Caco-2 (cell line): ENCODE measurements around the gene CHST3. TPM values are rescaled to one million over a fixed set of nuclear protein-coding genes. Genes with fewer than 3 reads are reported as not detected.
A peak's percentile ranks its signal among the peaks of the same experiment; 100 is the strongest.

Experiments
- BruUV-seq: library from RNA; stranded (reverse); fragments of 400-500 nt; replicated peaks from 2 replicates; lab custom pipeline; 2021; lab: Mats Ljungman, UMichigan
- CTCF ChIA-PET: fragments of 300-600 bp; sonication (Branson Sonifier 250); formaldehyde crosslinking; loops from one replicate; lab custom pipeline; 2022; ENCODE audit warnings: antibody characterized with exemption; lab: Charles Lee
- POLR2A ChIA-PET: fragments of 300-600 bp; sonication (Branson Sonifier 250); formaldehyde crosslinking; loops from one replicate; lab custom pipeline; 2022; ENCODE audit warnings: antibody characterized with exemption; lab: Charles Lee
- DNase-seq, 2 experiments: peaks; one replicate each; pipeline versions ENCODE4 v3.0.0 to v3.0.0-alpha.2; 2020 to 2022
- H3K27me3 ChIP-seq: replicated peaks from 2 replicates; pipeline ENCODE4 v1.6.0; 2011; ENCODE audit warnings: low read length; ENCODE audit not compliant: control insufficient read depth, insufficient read depth
- H3K36me3 ChIP-seq: 2 replicates; pipeline ENCODE4 v1.5.1; 2011; ENCODE audit warnings: low read length; ENCODE audit not compliant: control insufficient read depth, insufficient read depth
- H3K4me1 ChIP-seq: fragments of 250-450 bp; sonication (Bioruptor Pico); 2 replicates; pipeline ENCODE4 v1.5.1; 2020; ENCODE audit warnings: mild to moderate bottlenecking
- H3K4me3 ChIP-seq: 2 replicates; pipeline ENCODE4 v1.5.1; 2011; ENCODE audit warnings: low read depth, mild to moderate bottlenecking, control low read depth, low read length
- H3K9me3 ChIP-seq: fragments of 250-450 bp; sonication (Bioruptor Pico); 2 replicates; pipeline ENCODE4 v1.5.1; 2020; ENCODE audit warnings: mild to moderate bottlenecking, moderate library complexity
- H3K27ac Mint-ChIP-seq: one replicate; pipeline ENCODE4 v1.8.0; 2022; ENCODE audit warnings: mixed read lengths; ENCODE audit not compliant: unreplicated experiment
- H3K27me3 Mint-ChIP-seq: one replicate; pipeline ENCODE4 v1.8.0; 2022; ENCODE audit warnings: mixed read lengths; ENCODE audit not compliant: insufficient read depth, unreplicated experiment
- H3K36me3 Mint-ChIP-seq: one replicate; pipeline ENCODE4 v1.8.0; 2022; ENCODE audit warnings: mild to moderate bottlenecking, mixed read lengths; ENCODE audit not compliant: insufficient read depth, unreplicated experiment
- H3K4me1 Mint-ChIP-seq: one replicate; pipeline ENCODE4 v1.8.0; 2022; ENCODE audit warnings: low read depth, mixed read lengths; ENCODE audit not compliant: unreplicated experiment
- H3K4me3 Mint-ChIP-seq: one replicate; pipeline ENCODE4 v1.8.0; 2022; ENCODE audit warnings: mild to moderate bottlenecking, moderate library complexity, mixed read lengths; ENCODE audit not compliant: unreplicated experiment
- H3K9me3 Mint-ChIP-seq: one replicate; pipeline ENCODE4 v1.8.0; 2022; ENCODE audit warnings: mixed read lengths; ENCODE audit not compliant: unreplicated experiment
- intact Hi-C: fragments of 100-400 bp; cut with micrococcal nuclease; formaldehyde crosslinking; loops from one replicate; pipeline ENCODE4 v1.10.0; 2022; ENCODE audit not compliant: unreplicated experiment
- total RNA-seq: library from RNA; stranded (reverse); gene quantifications from 2 replicates; pipeline ENCODE4 v1.2.3, GENCODE V29; 2022
- TF ChIP-seq, protein P1 (sequence below), 2 experiments: fragments of 200-600 bp in 1 of 2; IDR thresholded peaks; 1 replicate in 1 of 2; 2 replicates in 1 of 2; pipeline versions ENCODE4 v1.5.1 to v1.8.0; 2011 to 2022; ENCODE audit warnings: antibody characterized with exemption in 1 of 2, control low read depth in 1 of 2, inconsistent platforms in 1 of 2, low read depth in 1 of 2, low read length in 1 of 2, mild to moderate bottlenecking in 1 of 2, moderate library complexity in 1 of 2; ENCODE audit not compliant: insufficient read depth in 1 of 2, severe bottlenecking in 1 of 2, unreplicated experiment in 1 of 2

CHST3 gene
- total RNA-seq, 1 experiment from 2014 or later = 46.0 TPM

- BruUV-seq = no TSS peak
- POLR2A ChIA-PET = interaction anchor here (0.6 kb wide), 1 partner anchor 316 kb away, joined by 7 read pairs; no protein-coding TSS in a partner anchor
- Mint-ChIP-seq H3K4me3 (no peak overlapping the region), H3K27ac (peak overlapping the region; percentile 27), H3K9me3 (no peaks in the 10 kb centered on the region), H3K27me3 (no peaks in the 10 kb centered on the region), H3K4me1 (peaks cover 28% of the 10 kb centered on the region), H3K36me3 (peaks cover 27% of the 10 kb centered on the region)
- Histone ChIP-seq H3K27me3 (no peaks in the 10 kb centered on the region), H3K4me1 (peaks cover 20% of the 10 kb centered on the region), H3K9me3 (no peaks in the 10 kb centered on the region), H3K36me3 (peaks cover 2% of the 10 kb centered on the region; the same call in 1 of the 2 replicates), H3K4me3 (no peak overlapping the region)
- TF ChIP-seq, protein P1, sequence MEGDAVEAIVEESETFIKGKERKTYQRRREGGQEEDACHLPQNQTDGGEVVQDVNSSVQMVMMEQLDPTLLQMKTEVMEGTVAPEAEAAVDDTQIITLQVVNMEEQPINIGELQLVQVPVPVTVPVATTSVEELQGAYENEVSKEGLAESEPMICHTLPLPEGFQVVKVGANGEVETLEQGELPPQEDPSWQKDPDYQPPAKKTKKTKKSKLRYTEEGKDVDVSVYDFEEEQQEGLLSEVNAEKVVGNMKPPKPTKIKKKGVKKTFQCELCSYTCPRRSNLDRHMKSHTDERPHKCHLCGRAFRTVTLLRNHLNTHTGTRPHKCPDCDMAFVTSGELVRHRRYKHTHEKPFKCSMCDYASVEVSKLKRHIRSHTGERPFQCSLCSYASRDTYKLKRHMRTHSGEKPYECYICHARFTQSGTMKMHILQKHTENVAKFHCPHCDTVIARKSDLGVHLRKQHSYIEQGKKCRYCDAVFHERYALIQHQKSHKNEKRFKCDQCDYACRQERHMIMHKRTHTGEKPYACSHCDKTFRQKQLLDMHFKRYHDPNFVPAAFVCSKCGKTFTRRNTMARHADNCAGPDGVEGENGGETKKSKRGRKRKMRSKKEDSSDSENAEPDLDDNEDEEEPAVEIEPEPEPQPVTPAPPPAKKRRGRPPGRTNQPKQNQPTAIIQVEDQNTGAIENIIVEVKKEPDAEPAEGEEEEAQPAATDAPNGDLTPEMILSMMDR (IDR thresholded peaks at IDR 0.05; ENCODE audit: insufficient read depth in 1 of 2, low read depth in 1 of 2, low read length in 1 of 2, severe bottlenecking in 1 of 2, unreplicated experiment in 1 of 2) = no peak
- CTCF ChIA-PET = interaction anchor here (1.2 to 3.9 kb wide), 3 partner anchors 34 to 118 kb away, joined by 3 to 21 read pairs (median 3); no protein-coding TSS in a partner anchor
- intact Hi-C loops = no loop called here
- DNase-seq = no peak
Measured at GRCh38 chr10:72014197-72014596, 50.0 kb downstream of the CHST3 start.

- BruUV-seq = no TSS peak
- H3K9me3 ChIP-seq = no peaks in the 10 kb centered on the region
- CTCF ChIA-PET = interaction anchor here (1.2 to 3.9 kb wide), 2 partner anchors 34 to 119 kb away, joined by 3 to 21 read pairs; no protein-coding TSS in a partner anchor
Measured at GRCh38 chr10:72014785-72015480, 50.7 kb downstream of the CHST3 start.

GRCh38 chr10:72015841-72016240 lies 51.6 kb downstream of the CHST3 start:
- BruUV-seq = no TSS peak
- no peak overlapping the region for H3K4me3 ChIP-seq
- no peak overlapping the region for H3K4me3 Mint-ChIP-seq
- peaks cover 14% of the 10 kb centered on the region for H3K36me3 Mint-ChIP-seq
- CTCF ChIA-PET = no interaction called here
- H3K4me1 ChIP-seq = peaks cover 30% of the 10 kb centered on the region
- H3K4me1 Mint-ChIP-seq = peaks cover 35% of the 10 kb centered on the region
- TF ChIP-seq, protein P1 (IDR thresholded peaks at IDR 0.05; ENCODE audit: insufficient read depth in 1 of 2, low read depth in 1 of 2, low read length in 1 of 2, severe bottlenecking in 1 of 2, unreplicated experiment in 1 of 2) = no peak
- POLR2A ChIA-PET = no interaction called here
- no peaks in the 10 kb centered on the region for H3K9me3 ChIP-seq
- no peaks in the 10 kb centered on the region for H3K27me3 Mint-ChIP-seq
- peaks cover under 1% of the 10 kb centered on the region for H3K9me3 Mint-ChIP-seq
- DNase-seq = no peak
- no peaks in the 10 kb centered on the region for H3K36me3 ChIP-seq
- no peak overlapping the region for H3K27ac Mint-ChIP-seq
- H3K27me3 ChIP-seq = no peaks in the 10 kb centered on the region
- intact Hi-C loops = loop anchor here (2.0 kb wide), 1 partner anchor 33 kb away; no protein-coding TSS in a partner anchor

More at GRCh38 chr10:72014785-72015480, 50.7 kb downstream of the CHST3 start:
- Histone ChIP-seq H3K4me1 (peaks cover 27% of the 10 kb centered on the region), H3K36me3 (peaks cover under 1% of the 10 kb centered on the region; the same call in 1 of the 2 replicates), H3K4me3 (no peak overlapping the region), H3K27me3 (no peaks in the 10 kb centered on the region)
- Mint-ChIP-seq H3K36me3 (peaks cover 20% of the 10 kb centered on the region), H3K4me1 (peaks cover 35% of the 10 kb centered on the region), H3K9me3 (no peaks in the 10 kb centered on the region), H3K27ac (no peak overlapping the region), H3K4me3 (no peak overlapping the region), H3K27me3 (no peaks in the 10 kb centered on the region)
- intact Hi-C loops = no loop called here
- TF ChIP-seq, protein P1 (IDR thresholded peaks at IDR 0.05; ENCODE audit: insufficient read depth in 1 of 2, low read depth in 1 of 2, low read length in 1 of 2, severe bottlenecking in 1 of 2, unreplicated experiment in 1 of 2) = no peak
- DNase-seq = no peak
- POLR2A ChIA-PET = interaction anchor here (0.6 kb wide), 1 partner anchor 316 kb away, joined by 7 read pairs; no protein-coding TSS in a partner anchor
